SKM-1 (cell line): Measurements from ENCODE around the gene PAIP1.
A peak's percentile ranks its signal among the peaks of the same experiment; 100 is the strongest.
"Not testable (repeated sequence)": the region's sequence is repeated elsewhere in the genome, so short reads cannot be mapped to it uniquely, and the experiment has no call there.

Experiments used
- DNase-seq: peaks from one replicate; lab custom pipeline; 2025; ENCODE audit not compliant: unreplicated experiment; lab: John Stamatoyannopoulos, UW

Gene PAIP1

GRCh38 chr5:43530648-43531047 lies 26.2 kb downstream of the PAIP1 start:
- no peak for DNase-seq

DNA sequence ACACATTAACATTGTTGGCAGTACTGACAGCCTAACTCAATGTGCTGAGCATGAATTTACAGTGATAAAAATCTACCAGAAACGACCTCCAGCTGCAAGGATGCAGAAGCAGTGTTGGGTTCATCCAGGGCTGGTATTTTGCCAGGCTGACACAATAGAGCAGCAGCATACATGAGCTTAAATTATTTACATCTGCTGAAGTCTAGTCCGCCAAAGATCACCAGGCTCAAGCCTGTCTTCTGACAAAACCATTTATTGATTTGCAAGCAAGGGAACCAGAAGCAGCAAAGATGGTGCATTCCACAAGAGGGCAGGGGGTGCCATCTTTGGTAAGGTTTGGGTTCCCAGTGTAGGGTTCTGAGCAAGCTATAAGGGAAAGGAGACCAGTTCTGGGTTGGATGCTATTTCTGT lies 33.2 kb downstream of the PAIP1 start:
- DNase-seq, result no peak

DNA sequence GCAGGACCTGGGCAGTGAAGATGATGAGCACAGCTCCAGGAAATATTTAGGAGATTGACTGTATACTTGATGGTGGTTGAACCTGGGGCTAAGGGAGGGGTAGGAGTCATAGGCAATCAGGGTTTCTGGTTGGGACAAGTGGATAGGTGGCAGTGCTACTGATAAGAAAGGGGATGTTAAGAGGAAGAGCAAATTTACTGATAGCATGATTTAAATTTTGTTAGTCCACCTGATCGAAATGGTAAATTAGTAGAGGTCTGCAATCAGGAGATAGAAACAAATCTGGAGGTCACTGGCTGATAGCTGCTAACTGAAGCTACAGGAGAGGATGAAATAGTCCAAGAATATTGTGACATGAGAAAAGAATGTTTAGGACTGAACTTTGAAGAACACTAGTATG lies 36.3 kb downstream of the PAIP1 start:
- DNase-seq, result no peak

DNA sequence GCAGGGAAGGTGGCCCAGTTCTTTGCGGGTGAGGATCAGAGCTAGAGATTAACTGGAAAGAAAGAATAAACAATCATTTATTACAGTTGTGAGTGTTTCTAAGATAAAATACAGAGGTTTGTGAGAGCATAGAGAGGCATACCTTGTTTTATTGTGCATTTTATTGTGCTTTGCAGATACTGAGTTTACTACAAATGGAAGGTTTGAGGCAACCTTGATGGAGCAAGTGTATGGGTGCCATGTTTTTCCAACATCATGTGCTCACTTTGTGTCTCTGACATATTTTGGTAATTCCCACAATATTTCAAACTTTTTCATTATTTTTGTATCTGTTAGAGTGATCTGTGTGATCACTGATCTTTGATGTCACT lies 41.2 kb downstream of the PAIP1 start:
- no peak for DNase-seq

- peak; percentile 88 for DNase-seq
These were observed 41.8 kb downstream of the PAIP1 start, which contains the start of gene C5orf34 for GRCh38 chr5:43514816-43515677. Gene C5orf34, minus strand, starts transcription at chr5:43515148. Its CDS starts 5,809 bp downstream, at chr5:43509339.

DNA sequence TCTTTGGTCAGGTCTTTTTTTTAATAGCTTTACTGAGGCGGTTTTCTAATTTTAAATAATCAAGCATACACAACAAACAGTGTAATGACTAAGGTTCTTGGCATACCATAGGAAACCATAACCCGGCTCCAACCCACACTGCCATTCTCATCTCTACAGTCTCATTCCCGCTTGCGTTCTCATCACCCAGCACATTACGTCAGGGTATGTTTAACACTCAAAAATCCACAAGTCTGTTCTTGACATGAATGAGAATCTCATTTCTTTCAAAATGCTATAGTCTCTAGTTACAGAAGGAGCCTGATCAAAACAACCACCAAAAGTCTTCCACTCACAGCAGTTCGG lies 42.4 kb downstream of the PAIP1 start:
- DNase-seq, result no peak

DNA sequence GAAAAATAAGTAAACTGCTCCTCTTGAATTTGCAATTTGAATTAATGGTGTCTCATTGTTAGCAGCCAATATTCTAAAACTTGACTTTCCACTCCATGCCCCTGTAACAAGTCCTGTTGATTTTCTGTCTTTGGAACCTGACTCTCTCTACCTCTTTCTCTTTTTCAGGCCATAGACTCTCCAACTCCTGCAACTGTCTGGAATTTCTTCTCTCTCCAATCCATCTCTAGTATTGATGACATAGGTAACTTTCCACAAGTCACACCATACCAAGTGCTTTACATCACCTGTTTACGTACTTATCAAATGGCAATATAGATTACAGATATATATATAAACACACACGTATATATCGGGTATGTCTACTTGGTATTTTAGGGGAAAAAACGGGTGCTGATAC lies 42.9 kb downstream of the PAIP1 start:
- DNase-seq, result no peak

- not testable (repeated sequence) for DNase-seq
These were observed 45.8 kb downstream of the PAIP1 start for GRCh38 chr5:43511062-43511461.

DNA sequence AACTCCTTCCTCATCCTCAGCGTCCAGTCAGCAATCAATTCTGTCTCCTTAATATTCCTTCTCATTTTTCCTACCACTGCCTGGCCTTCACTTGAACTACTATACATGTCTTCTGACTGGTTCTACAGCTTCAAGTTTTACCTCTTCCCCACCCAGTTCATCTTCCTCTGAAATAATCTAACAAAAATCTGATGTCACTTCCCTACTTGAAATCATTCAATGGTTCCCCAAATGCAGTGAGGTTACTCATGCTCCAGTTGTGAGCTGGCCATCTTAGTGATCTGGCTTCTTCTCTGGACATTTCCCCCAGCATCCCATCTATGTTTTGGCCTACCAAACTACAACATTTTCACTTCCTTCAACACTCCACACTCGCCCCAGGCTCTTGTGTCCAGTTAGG lies 58.3 kb downstream of the PAIP1 start:
- no peak for DNase-seq

DNA sequence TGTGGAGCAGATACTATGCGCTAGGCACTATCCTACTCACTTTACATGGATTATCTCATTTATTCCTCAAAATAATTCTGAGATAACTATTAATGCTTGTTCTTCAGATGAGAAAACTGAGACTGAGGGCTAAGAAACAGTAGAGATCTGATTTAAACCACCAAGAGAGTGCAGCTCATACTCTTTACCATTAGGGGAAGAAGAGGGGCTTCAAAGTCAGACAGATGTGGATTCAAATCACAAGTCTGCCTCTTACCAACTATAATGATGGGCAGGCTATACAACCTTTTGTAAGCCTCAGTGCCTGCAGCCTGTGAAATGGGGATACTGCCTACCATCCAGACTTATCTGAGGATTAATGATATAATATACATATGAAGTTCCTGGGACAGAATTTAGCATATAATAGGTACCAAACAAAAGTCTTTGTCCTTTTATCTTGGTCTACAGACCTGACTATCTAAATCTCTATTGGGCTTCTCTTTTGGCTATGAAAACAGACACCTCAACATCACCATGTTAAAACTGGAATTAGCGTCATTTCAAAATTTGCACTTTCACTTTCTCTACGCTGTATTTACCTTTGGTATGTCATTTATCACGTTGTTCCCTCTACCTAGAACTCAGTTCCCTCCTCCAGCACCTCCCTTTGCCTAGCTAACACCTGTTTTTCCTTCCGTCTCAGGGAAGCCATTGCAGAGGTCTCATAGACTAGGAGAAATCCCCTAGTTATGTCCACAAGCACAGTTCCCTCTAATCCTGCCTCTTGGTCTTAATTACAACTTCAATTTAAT lies 59.4 kb downstream of the PAIP1 start:
- DNase-seq, result no peak

DNA sequence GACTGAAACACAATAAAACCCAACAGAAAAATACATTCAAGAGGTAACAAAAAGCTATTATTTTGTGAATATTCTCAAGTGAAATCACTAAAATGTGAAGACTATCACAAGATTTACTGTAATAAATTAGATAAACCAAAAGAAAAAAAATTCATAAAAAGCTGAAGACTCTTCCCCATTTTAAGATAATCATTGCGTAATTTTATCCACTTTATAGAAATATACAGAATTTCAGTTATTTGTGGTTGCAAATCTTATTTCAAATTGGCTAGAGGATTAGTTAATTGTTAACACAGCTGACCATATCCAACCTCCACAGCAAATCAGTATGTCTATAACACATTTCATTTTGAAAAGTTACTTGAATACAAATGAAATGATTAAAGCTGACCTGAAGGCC lies 65.6 kb downstream of the PAIP1 start:
- DNase-seq, result no peak

GRCh38 chr5:43486353-43486752 lies 70.5 kb downstream of the PAIP1 start:
- no peak for DNase-seq

GRCh38 chr5:43485406-43485805 lies 71.5 kb downstream of the PAIP1 start:
- DNase-seq, result peak; percentile 56

GRCh38 chr5:43484106-43484849 lies 72.6 kb downstream of the PAIP1 start:
- DNase-seq, result peak; percentile 73

GRCh38 chr5:43483298-43484105 lies 73.4 kb downstream of the PAIP1 start, which contains the start of gene TMEM267:
Gene TMEM267, minus strand, starts transcription at chr5:43483865. Its CDS starts 29,896 bp downstream, at chr5:43453969.
- DNase-seq, result peak; percentile 68

GRCh38 chr5:43482490-43483297 lies 74.2 kb downstream of the PAIP1 start:
- DNase-seq, result no peak
